GM18502 (cell line): ENCODE results near the gene CCDC184.

ENCODE experiments used
- ATAC-seq: cut with Tn5 transposase; IDR thresholded peaks from one replicate; pipeline ENCODE4 v1.9.1; 2021; ENCODE audit warnings: mild to moderate bottlenecking; ENCODE audit not compliant: unreplicated experiment, poor library complexity

Gene CCDC184

GRCh38 chr12:48177982-48178381 lies 5.5 kb upstream of the CCDC184 start:
- no peak for ATAC-seq

GRCh38 chr12:48179466-48179865 lies 4.0 kb upstream of the CCDC184 start:
- ATAC-seq: no peak

GRCh38 chr12:48180424-48180823 lies 3.0 kb upstream of the CCDC184 start:
- ATAC-seq: no peak

GRCh38 chr12:48180857-48181495 lies 2.5 kb upstream of the CCDC184 start:
- no peak for ATAC-seq

- no peak for ATAC-seq
These were observed 813 bp upstream of the CCDC184 start for GRCh38 chr12:48182631-48183030.

- ATAC-seq: peak; percentile 7
These were observed 568 bp downstream of the CCDC184 start for GRCh38 chr12:48183876-48184548.

GRCh38 chr12:48184549-48184922 lies 1.1 kb downstream of the CCDC184 start:
- no peak for ATAC-seq

- no peak for ATAC-seq
These were observed 1.9 kb downstream of the CCDC184 start for GRCh38 chr12:48185181-48185919.

GRCh38 chr12:48187916-48188695 lies 4.7 kb downstream of the CCDC184 start:
- no peak for ATAC-seq

- peak; percentile 65 for ATAC-seq
These were observed 6.1 kb downstream of the CCDC184 start for GRCh38 chr12:48189331-48190125.

- no peak for ATAC-seq
These were observed 7.7 kb downstream of the CCDC184 start for GRCh38 chr12:48191096-48191495.

GRCh38 chr12:48192861-48193260 lies 9.4 kb downstream of the CCDC184 start:
- ATAC-seq: no peak

GRCh38 chr12:48193623-48194022 lies 10.2 kb downstream of the CCDC184 start:
- ATAC-seq: no peak

GRCh38 chr12:48194799-48195201 lies 11.4 kb downstream of the CCDC184 start:
- no peak for ATAC-seq

- peak; percentile 27 for ATAC-seq
These were observed 14.1 kb downstream of the CCDC184 start for GRCh38 chr12:48197549-48197970.

- peak; percentile 100 for ATAC-seq
These were observed 14.7 kb downstream of the CCDC184 start for GRCh38 chr12:48197971-48198671.

GRCh38 chr12:48198672-48198971 lies 15.2 kb downstream of the CCDC184 start:
- ATAC-seq: peak; percentile 20

- ATAC-seq: no peak
These were observed 15.5 kb downstream of the CCDC184 start for GRCh38 chr12:48198985-48199384.

- ATAC-seq: no peak
These were observed 16.4 kb downstream of the CCDC184 start for GRCh38 chr12:48199774-48200221.
